ENCODE results near the gene KCND2.

- TF ChIP-seq, protein P1, sequence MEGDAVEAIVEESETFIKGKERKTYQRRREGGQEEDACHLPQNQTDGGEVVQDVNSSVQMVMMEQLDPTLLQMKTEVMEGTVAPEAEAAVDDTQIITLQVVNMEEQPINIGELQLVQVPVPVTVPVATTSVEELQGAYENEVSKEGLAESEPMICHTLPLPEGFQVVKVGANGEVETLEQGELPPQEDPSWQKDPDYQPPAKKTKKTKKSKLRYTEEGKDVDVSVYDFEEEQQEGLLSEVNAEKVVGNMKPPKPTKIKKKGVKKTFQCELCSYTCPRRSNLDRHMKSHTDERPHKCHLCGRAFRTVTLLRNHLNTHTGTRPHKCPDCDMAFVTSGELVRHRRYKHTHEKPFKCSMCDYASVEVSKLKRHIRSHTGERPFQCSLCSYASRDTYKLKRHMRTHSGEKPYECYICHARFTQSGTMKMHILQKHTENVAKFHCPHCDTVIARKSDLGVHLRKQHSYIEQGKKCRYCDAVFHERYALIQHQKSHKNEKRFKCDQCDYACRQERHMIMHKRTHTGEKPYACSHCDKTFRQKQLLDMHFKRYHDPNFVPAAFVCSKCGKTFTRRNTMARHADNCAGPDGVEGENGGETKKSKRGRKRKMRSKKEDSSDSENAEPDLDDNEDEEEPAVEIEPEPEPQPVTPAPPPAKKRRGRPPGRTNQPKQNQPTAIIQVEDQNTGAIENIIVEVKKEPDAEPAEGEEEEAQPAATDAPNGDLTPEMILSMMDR (IDR thresholded peaks at IDR 0.05) = no peak
- no peak for TF ChIP-seq POLR2A (IDR thresholded peaks at IDR 0.05)
Measured at GRCh38 chr7:120373174-120373573, 100.2 kb downstream of the KCND2 start.

Data from thyroid gland (tissue), 4 donors.